H54 (cell line): ENCODE measurements around the gene CST2.
"Not testable (repeated sequence)": the region's sequence is repeated elsewhere in the genome, so short reads cannot be mapped to it uniquely, and the experiment has no call there.

Experiments
- DNase-seq: peaks from one replicate; pipeline ENCODE4 v3.0.0; 2011; ENCODE audit warnings: low spot score, mixed read lengths; ENCODE audit not compliant: insufficient read length
- FAIRE-seq: peaks from 3 replicates; lab custom pipeline; 2011; peaks lifted over from hg19 to GRCh38; lab: Jason Lieb, UNC
- POLR2A ChIP-seq: IDR thresholded peaks from 2 replicates; pipeline ENCODE4 v1.6.1; 2011; ENCODE audit warnings: low read depth, mild to moderate bottlenecking, low read length

CST2 gene

DNA sequence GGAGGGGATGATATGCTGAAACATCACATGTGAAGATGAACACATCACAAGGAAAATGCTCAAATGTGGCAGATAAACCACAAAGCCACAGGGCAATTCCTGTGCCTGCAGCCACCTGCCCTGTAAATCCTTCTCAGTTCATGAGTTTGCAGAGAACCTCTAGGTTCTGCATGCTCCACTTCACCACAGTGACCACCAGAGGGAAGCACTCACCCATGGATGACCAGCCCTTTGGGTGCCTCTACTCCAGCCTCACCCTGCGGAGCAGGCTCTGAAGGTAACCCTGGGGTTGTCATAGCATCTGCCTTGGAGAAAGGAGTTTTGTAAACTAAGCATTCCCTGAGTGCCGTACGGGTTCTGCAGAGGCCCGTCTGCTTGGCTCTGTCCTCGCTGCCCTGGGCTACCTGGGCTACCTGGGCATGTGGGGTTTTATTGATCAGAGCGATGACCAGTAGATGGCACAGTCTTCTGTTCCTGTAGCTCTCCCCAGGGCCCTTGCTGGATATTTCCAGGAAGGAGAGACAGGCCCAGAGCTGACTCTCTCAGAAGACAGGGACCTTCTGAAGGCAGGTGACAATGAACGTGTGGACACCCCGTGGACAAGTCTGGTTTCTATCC lies 44.1 kb downstream of the CST2 start:
- DNase-seq (peak; percentile 15), FAIRE-seq (no peak)
- TF ChIP-seq POLR2A: no peak

GRCh38 chr20:23778676-23779075 lies 47.9 kb downstream of the CST2 start:
- FAIRE-seq, DNase-seq: not testable (repeated sequence)

- not testable (repeated sequence) for DNase-seq, FAIRE-seq
Observed at GRCh38 chr20:23777380-23777779, 49.1 kb downstream of the CST2 start.

GRCh38 chr20:23776067-23776771 lies 50.3 kb downstream of the CST2 start:
- DNase-seq (no peak), FAIRE-seq (no peak)
- TF ChIP-seq POLR2A: no peak

DNA sequence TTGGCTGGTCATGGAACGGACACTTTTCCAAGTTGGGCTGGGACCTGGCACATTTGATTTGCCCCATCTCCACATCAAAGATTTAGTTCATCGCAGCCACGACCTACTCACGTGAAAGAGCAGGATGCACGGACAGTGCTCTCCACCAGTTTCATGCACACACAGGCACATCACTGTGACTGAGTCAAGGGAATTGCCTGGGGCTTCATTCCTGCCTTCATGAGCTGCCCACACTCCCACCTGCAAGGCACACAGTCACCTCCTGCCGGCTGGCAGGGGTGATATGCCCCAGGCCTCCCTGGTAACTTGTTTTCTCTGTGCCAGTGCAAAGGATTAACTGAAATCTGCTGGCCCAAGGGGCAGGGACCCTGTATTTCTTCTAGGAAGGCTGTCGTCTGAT lies 52.4 kb downstream of the CST2 start:
- no peak for TF ChIP-seq POLR2A
- FAIRE-seq: no peak
- no peak for DNase-seq
